Body of pancreas (tissue), 4 donors: Measurements from ENCODE around the gene VWF. TPM values are rescaled to one million over a fixed set of nuclear protein-coding genes. Genes with fewer than 3 reads are reported as not detected.
"Not testable (repeated sequence)": the region's sequence is repeated elsewhere in the genome, so short reads cannot be mapped to it uniquely, and the experiment has no call there.

Experiments
- ATAC-seq: fragments of 150-250 bp; one replicate; pipeline ENCODE4 v1.9.1; 2016
- DNase-seq, 4 donors: peaks; one replicate each; pipeline ENCODE4 v3.0.0-alpha.2; 2019
- H3K27ac ChIP-seq, 4 donors: fragments of 200-600 bp; sonication (generic); 1 replicate in 3 of 4; 2 replicates in 1 of 4; pipeline versions ENCODE4 v1.5.1 to v1.6.1; 2016 to 2019; ENCODE audit warnings: mild to moderate bottlenecking in 1 of 4, mixed read lengths in 1 of 4, moderate library complexity in 1 of 4
- H3K27me3 ChIP-seq, 2 donors: fragments of 200-600 bp; sonication (generic); one replicate each; pipeline ENCODE4 v1.6.0; 2016; ENCODE audit warnings: mild to moderate bottlenecking in 1 of 2
- H3K36me3 ChIP-seq, 2 donors: fragments of 200-600 bp; sonication (generic); replicated peaks in 1 of 2; 2 replicates each; pipeline ENCODE4 v1.5.1; 2016; ENCODE audit warnings: low read depth in 2 of 2; ENCODE audit not compliant: insufficient read depth in 1 of 2
- H3K4me1 ChIP-seq: fragments of 200-600 bp; sonication (generic); one replicate; pipeline ENCODE4 v1.6.0; 2016
- H3K4me3 ChIP-seq, 2 donors: fragments of 200-600 bp; sonication (generic); 1 replicate in 1 of 2; 2 replicates in 1 of 2; pipeline ENCODE4 v1.5.1; 2016 to 2019
- H3K9me3 ChIP-seq, 3 donors: fragments of 200-600 bp; sonication (generic); 1 replicate in 2 of 3; 2 replicates in 1 of 3; pipeline ENCODE4 v1.5.1; 2016
- POLR2A ChIP-seq, 3 donors: fragments of 450-650 bp; IDR thresholded peaks; one replicate each; pipeline ENCODE4 v1.6.1; 2016; ENCODE audit warnings: antibody characterized with exemption in 3 of 3, mild to moderate bottlenecking in 2 of 3
- WGBS, 2 donors: methylation state at CpG; one replicate each; pipeline ENCODE4 v1.1.5; 2017; 5-methylcytosine and 5-hydroxymethylcytosine counted together
- intact Hi-C: fragments of 100-400 bp; cut with DNase I; formaldehyde crosslinking; loops from one replicate; pipeline ENCODE4 v1.15.1; 2023
- total RNA-seq, 2 donors: library from RNA; depleted of rRNA; stranded (reverse); fragments of >200 nt; gene quantifications; one replicate each; pipeline ENCODE4 v1.1.0, GENCODE V29; 2016
- TF ChIP-seq, protein P1 (sequence below), 7 experiments: fragments of 450-650 bp in 4 of 7; fragments of 200-600 bp in 3 of 7; sonication (generic) in 3 of 7; IDR thresholded peaks; one replicate each; pipeline ENCODE4 v1.5.1; 2016 to 2019; ENCODE audit warnings: antibody characterized with exemption in 7 of 7

Gene VWF
- total RNA-seq, 2 donors from 2014 or later = 76.1 to 78.1 TPM

DNA sequence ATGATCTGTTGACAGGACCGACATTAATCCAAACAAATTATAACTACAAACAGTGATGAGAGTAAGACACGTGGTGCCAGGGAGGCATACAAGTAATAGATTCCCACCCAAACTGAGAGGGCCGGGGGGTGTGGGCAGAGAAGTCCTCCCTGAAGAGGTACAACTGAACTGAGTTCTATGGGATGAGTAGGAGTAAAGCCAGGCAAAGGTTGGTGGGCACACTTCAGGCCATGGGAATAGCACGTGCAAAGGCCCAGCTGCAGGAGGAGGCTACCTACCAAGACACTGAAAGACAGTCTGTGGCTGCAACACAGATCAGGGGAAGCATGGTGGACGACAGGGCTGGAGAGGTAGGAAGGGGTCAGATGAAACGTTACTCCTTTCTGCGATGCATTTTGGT, 22.0 kb upstream of the VWF start:
- no peak for ATAC-seq
- H3K27ac ChIP-seq = no peak overlapping the region

GRCh38 chr12:6145564-6145963, 21.1 kb upstream of the VWF start:
- Histone ChIP-seq H3K27ac (peak overlapping the region in 1 of 4 donors; percentile 43), H3K9me3 (no peaks in the 10 kb centered on the region)
- 59 to 74% methylated on average over 2 to 8 of the region's 8 CpGs for WGBS, 2 donors

More for the DNA sequence above, 22.0 kb upstream of the VWF start:
- intact Hi-C loops = no loop called here
- H3K9me3 ChIP-seq = no peaks in the 10 kb centered on the region
- no peaks in the 10 kb centered on the region for H3K4me1 ChIP-seq
- WGBS, 2 donors = 68 to 81% methylated on average over 7 of the region's 7 CpGs
- H3K4me3 ChIP-seq = no peak overlapping the region
- no peak for DNase-seq
- no peak for TF ChIP-seq POLR2A (IDR thresholded peaks at IDR 0.05)
- TF ChIP-seq, protein P1, sequence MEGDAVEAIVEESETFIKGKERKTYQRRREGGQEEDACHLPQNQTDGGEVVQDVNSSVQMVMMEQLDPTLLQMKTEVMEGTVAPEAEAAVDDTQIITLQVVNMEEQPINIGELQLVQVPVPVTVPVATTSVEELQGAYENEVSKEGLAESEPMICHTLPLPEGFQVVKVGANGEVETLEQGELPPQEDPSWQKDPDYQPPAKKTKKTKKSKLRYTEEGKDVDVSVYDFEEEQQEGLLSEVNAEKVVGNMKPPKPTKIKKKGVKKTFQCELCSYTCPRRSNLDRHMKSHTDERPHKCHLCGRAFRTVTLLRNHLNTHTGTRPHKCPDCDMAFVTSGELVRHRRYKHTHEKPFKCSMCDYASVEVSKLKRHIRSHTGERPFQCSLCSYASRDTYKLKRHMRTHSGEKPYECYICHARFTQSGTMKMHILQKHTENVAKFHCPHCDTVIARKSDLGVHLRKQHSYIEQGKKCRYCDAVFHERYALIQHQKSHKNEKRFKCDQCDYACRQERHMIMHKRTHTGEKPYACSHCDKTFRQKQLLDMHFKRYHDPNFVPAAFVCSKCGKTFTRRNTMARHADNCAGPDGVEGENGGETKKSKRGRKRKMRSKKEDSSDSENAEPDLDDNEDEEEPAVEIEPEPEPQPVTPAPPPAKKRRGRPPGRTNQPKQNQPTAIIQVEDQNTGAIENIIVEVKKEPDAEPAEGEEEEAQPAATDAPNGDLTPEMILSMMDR (IDR thresholded peaks at IDR 0.05) = no peak
- no peaks in the 10 kb centered on the region for H3K36me3 ChIP-seq
- no peaks in the 10 kb centered on the region for H3K27me3 ChIP-seq

DNA sequence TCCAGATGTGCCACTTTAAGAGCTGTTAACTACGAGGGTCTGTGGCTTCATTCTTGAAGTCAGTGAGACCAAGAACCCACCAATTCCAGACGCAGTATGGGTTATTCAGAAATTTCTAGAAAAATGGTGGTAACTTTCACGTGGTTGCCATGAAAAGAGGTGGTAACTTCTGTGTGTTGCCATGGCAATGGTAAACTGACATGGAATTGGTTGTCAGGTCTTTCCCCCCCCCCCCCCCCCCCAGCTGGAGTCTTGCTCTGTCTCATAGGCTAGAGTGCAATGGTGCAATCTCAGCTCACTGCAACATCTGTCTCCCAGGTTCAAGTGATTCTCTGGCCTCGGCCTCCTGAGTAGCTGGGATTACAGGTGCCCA, 18.8 kb upstream of the VWF start:
- 67 to 79% methylated on average over 4 of the region's 4 CpGs for WGBS, 2 donors
- Histone ChIP-seq H3K36me3 (no peaks in the 10 kb centered on the region), H3K27ac (no peak overlapping the region), H3K4me1 (no peaks in the 10 kb centered on the region), H3K9me3 (no peaks in the 10 kb centered on the region), H3K27me3 (no peaks in the 10 kb centered on the region), H3K4me3 (no peak overlapping the region)
- intact Hi-C loops = no loop called here
- DNase-seq = no peak
- TF ChIP-seq, protein P1 (IDR thresholded peaks at IDR 0.05) = no peak
- no peak for TF ChIP-seq POLR2A (IDR thresholded peaks at IDR 0.05)
- ATAC-seq = no peak

More at GRCh38 chr12:6145564-6145963, 21.1 kb upstream of the VWF start:
- ATAC-seq = no peak
- DNase-seq = no peak
- Histone ChIP-seq H3K27me3 (no peaks in the 10 kb centered on the region), H3K36me3 (no peaks in the 10 kb centered on the region), H3K4me3 (no peak overlapping the region), H3K4me1 (no peaks in the 10 kb centered on the region)
- intact Hi-C loops = no loop called here
- no peak for TF ChIP-seq POLR2A (IDR thresholded peaks at IDR 0.05)
- TF ChIP-seq, protein P1 (IDR thresholded peaks at IDR 0.05) = no peak

DNA sequence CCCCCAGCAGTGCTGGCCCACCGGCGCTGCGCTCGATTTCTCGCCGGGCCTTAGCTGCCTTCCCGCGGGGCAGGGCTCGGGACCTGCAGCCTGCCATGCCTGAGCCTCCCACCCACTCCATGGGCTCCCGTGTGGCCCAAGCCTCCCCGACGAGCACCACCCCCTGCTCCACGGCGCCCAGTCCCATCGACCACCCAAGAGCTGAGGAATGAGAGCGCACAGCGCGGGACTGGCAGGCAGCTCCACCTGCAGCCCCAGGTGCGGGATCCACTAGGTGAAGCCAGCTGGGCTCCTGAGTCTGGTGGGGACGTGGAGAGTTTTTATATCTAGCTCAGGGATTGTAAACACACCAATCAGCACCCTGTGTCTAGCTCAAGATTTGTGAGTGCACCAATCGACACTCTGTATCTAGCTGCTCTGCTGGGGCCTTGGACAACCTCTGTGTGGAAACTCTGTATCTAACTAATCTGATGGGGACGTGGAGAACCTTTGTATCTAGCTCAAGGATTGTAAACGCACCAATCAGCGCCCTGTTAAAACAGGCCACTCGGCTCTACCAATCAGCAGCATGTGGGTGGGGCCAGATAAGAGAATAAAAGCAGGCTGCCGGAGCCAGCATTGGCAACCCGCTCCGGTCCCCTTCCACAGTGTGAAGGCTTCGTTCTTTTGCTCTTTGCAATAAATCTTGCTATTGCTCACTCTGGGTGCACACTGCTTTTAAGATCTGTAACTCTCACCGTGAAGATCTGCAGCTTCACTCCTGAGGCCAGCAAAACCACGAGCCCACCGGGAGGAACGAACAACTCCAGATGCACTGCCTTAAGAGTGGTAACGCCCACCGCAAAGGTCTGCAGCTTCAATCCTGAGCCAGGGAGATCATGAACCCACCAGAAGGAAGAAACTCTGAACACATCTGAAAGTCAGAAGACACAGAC, 18.2 kb upstream of the VWF start:
- intact Hi-C loops, H3K27ac ChIP-seq, H3K27me3 ChIP-seq, H3K9me3 ChIP-seq, H3K4me1 ChIP-seq, H3K36me3 ChIP-seq, ATAC-seq, DNase-seq, H3K4me3 ChIP-seq: not testable (repeated sequence)
- WGBS, 2 donors = 74 to 75% methylated on average over 20 to 35 of the region's 35 CpGs

- H3K27me3 ChIP-seq, intact Hi-C loops, H3K4me1 ChIP-seq, H3K36me3 ChIP-seq, H3K4me3 ChIP-seq, H3K9me3 ChIP-seq, ATAC-seq, DNase-seq: not testable (repeated sequence)
- peak overlapping the region in 1 of 4 donors; percentile 70 for H3K27ac ChIP-seq
- 82 to 86% methylated on average over 6 to 16 of the region's 16 CpGs for WGBS, 2 donors
Measured at GRCh38 chr12:6141731-6142367, 17.4 kb upstream of the VWF start.
